Measurements from ENCODE around the gene TBC1D2B. TPM values are rescaled to one million over a fixed set of nuclear protein-coding genes. Genes with fewer than 3 reads are reported as not detected.

Gene TBC1D2B
- total and polyA plus RNA-seq, 3 donors from 2014 or later = 28.9 to 41.5 (median 40.6) TPM

DNA sequence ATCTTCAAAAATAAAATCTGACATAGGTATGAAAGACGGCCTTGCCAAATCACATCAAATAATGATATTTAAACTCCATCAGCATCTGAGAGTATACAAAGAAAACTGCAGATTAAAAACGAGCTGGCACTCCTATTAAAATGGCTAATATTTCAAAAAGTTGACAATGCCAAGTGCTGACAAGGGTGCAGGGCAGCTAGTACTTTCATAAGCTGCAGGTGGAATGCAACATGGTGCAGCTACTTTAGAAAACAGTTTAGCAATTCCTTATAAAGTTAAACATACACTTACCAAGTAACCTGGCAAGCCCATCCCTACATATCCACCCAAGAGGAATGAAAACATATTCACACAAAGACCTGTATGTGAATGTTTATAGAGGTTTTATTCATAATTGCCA is 23.0 kb downstream of the TBC1D2B start:
- no peak overlapping the region for H3K4me3 ChIP-seq
- DNase-seq = no peak
- no peaks in the 10 kb centered on the region for H3K36me3 ChIP-seq (ENCODE audit: low read depth, missing control alignments)
- no peaks in the 10 kb centered on the region for H3K9me3 ChIP-seq
- 84 to 85% methylated on average over 2 of the region's 2 CpGs for WGBS, 2 donors
- intact Hi-C loops (cut with DNase I; ENCODE audit: low total_unique reads) = no loop called here
- TF ChIP-seq, protein P1, sequence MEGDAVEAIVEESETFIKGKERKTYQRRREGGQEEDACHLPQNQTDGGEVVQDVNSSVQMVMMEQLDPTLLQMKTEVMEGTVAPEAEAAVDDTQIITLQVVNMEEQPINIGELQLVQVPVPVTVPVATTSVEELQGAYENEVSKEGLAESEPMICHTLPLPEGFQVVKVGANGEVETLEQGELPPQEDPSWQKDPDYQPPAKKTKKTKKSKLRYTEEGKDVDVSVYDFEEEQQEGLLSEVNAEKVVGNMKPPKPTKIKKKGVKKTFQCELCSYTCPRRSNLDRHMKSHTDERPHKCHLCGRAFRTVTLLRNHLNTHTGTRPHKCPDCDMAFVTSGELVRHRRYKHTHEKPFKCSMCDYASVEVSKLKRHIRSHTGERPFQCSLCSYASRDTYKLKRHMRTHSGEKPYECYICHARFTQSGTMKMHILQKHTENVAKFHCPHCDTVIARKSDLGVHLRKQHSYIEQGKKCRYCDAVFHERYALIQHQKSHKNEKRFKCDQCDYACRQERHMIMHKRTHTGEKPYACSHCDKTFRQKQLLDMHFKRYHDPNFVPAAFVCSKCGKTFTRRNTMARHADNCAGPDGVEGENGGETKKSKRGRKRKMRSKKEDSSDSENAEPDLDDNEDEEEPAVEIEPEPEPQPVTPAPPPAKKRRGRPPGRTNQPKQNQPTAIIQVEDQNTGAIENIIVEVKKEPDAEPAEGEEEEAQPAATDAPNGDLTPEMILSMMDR (IDR thresholded peaks at IDR 0.05) = no peak
- TF ChIP-seq POLR2A (IDR thresholded peaks at IDR 0.05) = no peak
- H3K4me1 ChIP-seq = peaks cover 62% of the 10 kb centered on the region
- H3K27ac ChIP-seq = no peak overlapping the region
- H3K27me3 ChIP-seq = no peaks in the 10 kb centered on the region

DNA sequence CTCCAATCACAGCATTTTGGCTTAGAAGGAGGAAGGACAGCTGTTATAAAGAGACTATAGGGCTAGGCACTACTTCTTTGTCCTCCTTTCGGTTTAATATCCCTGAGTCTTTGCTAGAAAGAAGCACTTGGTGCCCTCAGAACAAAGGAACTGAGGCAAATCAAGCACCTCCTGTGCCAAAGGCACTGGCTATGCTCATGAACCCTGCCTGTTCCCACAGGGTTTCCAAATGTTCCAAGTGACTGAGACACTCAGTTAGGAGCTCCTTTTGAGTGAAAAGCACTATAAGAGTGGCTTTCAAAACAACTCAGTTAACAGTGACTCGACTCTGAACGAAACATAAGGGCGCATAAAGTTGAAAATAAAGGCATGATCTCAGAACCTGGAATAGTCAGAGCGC is 25.0 kb downstream of the TBC1D2B start:
- TF ChIP-seq, protein P1 (IDR thresholded peaks at IDR 0.05) = no peak
- no peak for TF ChIP-seq POLR2A (IDR thresholded peaks at IDR 0.05)
- 85 to 86% methylated on average over 5 of the region's 5 CpGs for WGBS, 2 donors
- no peaks in the 10 kb centered on the region for H3K9me3 ChIP-seq
- no peak for DNase-seq
- H3K4me1 ChIP-seq = peaks cover 64% of the 10 kb centered on the region
- intact Hi-C loops (cut with DNase I; ENCODE audit: low total_unique reads) = no loop called here
- no peaks in the 10 kb centered on the region for H3K27me3 ChIP-seq
- H3K4me3 ChIP-seq = no peak overlapping the region
- no peaks in the 10 kb centered on the region for H3K36me3 ChIP-seq (ENCODE audit: low read depth, missing control alignments)
- no peak overlapping the region for H3K27ac ChIP-seq

DNA sequence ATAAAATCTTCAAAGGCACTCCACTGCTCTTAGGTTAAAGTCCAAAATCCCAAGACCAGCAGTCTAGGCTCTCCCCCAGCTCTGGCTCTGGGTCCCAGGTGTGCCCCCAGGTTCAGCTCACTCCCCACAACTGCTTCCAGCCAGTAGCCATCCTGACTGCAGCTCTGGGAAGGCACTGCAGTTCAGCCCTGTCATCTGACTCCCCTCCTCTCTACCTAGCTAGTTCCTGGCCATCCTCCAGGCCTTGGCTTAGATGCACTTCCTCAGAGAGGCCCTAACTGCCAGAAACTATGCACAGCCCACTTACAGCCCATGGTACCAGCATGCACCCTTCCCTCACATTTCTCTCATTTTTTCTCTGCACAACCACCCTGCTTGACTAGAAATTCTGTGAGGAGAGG is 25.5 kb downstream of the TBC1D2B start:
- no peaks in the 10 kb centered on the region for H3K27me3 ChIP-seq
- H3K4me3 ChIP-seq = no peak overlapping the region
- intact Hi-C loops (cut with DNase I; ENCODE audit: low total_unique reads) = no loop called here
- TF ChIP-seq, protein P1 (IDR thresholded peaks at IDR 0.05) = no peak
- no peak for TF ChIP-seq POLR2A (IDR thresholded peaks at IDR 0.05)
- peaks cover 64% of the 10 kb centered on the region for H3K4me1 ChIP-seq
- DNase-seq = no peak
- H3K36me3 ChIP-seq (ENCODE audit: low read depth, missing control alignments) = no peaks in the 10 kb centered on the region
- no peak overlapping the region for H3K27ac ChIP-seq
- no peaks in the 10 kb centered on the region for H3K9me3 ChIP-seq

DNA sequence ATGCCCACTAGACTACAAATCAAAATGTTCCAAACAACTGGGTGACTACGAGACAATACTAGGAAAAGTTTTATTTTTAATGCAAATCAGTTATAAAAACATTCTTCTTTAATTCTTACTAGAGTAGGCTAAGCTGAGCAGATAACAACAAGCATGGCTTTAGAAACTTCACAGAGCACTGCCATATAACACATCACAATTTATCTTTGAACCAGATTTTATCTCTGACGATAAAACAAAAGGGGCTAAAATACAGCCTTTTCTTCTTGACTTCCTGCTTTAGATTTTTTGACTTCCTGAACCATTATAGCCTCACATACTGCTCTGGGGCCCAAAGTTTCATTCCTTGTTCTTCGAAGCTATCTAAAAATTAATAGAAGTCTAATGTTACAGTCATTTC is 25.9 kb downstream of the TBC1D2B start:
- no peak for DNase-seq
- WGBS, 2 donors = 57 to 61% methylated on average over 3 of the region's 3 CpGs
- Histone ChIP-seq H3K4me1 (peaks cover 64% of the 10 kb centered on the region), H3K9me3 (no peaks in the 10 kb centered on the region), H3K27me3 (no peaks in the 10 kb centered on the region), H3K4me3 (no peak overlapping the region), H3K27ac (no peak overlapping the region), H3K36me3 (ENCODE audit: low read depth, missing control alignments) (no peaks in the 10 kb centered on the region)
- no peak for TF ChIP-seq POLR2A (IDR thresholded peaks at IDR 0.05)
- TF ChIP-seq, protein P1 (IDR thresholded peaks at IDR 0.05) = no peak
- intact Hi-C loops (cut with DNase I; ENCODE audit: low total_unique reads) = no loop called here

DNA sequence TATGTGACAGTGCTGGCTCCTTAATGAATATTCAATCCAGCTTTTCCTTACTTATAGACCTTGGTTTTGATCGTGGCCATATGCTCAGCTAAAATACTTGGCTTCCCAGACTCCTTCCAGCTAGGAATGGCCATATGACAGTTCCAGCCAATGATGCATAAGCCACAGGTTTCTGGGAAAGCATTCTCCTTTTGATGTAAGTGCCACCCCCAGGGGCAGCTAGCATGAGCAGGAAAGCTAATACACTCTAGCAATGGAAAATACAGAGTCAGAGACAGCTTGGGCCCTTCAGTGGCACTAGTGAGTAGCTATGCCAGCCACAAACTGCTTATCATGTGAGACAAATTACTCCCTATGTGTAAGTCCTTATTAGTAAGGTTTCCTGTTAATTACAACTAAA is 26.7 kb downstream of the TBC1D2B start:
- 57 to 60% methylated on average over 1 of the region's 1 CpG for WGBS, 2 donors
- TF ChIP-seq, protein P1 (IDR thresholded peaks at IDR 0.05) = no peak
- no peak for TF ChIP-seq POLR2A (IDR thresholded peaks at IDR 0.05)
- Histone ChIP-seq H3K9me3 (no peaks in the 10 kb centered on the region), H3K27me3 (no peaks in the 10 kb centered on the region), H3K36me3 (ENCODE audit: low read depth, missing control alignments) (no peaks in the 10 kb centered on the region), H3K27ac (no peak overlapping the region), H3K4me3 (no peak overlapping the region), H3K4me1 (peaks cover 66% of the 10 kb centered on the region)
- DNase-seq = no peak
- intact Hi-C loops (cut with DNase I; ENCODE audit: low total_unique reads) = no loop called here

All from testis (tissue), 3 donors.